Heart right ventricle (tissue), 16 donors: Measurements from ENCODE around the gene REXO1. TPM values are rescaled to one million over a fixed set of nuclear protein-coding genes. Genes with fewer than 3 reads are reported as not detected.
"Not testable (repeated sequence)": the region's sequence is repeated elsewhere in the genome, so short reads cannot be mapped to it uniquely, and the experiment has no call there.

Source experiments
- ATAC-seq, 8 donors: fragments of 200-7000 bp; cut with Tn5 transposase; one replicate each; pipeline ENCODE4 v1.9.1; 2020; ENCODE audit warnings: mild to moderate bottlenecking in 8 of 8, moderate library complexity in 8 of 8, moderate number of reproducible peaks in 1 of 8
- DNase-seq, 2 donors: peaks; one replicate each; pipeline ENCODE4 v3.0.0-alpha.2; 2020
- H3K27ac ChIP-seq, 10 donors: fragments of 200-600 bp; sonication (generic) in 2 of 10; one replicate each; pipeline versions ENCODE4 v1.5.0 to v1.8.0; 2020 to 2022; ENCODE audit warnings: mild to moderate bottlenecking in 3 of 10
- H3K27me3 ChIP-seq, 7 donors: fragments of 200-600 bp; one replicate each; pipeline ENCODE4 v1.8.0; 2021 to 2022; ENCODE audit warnings: mild to moderate bottlenecking in 2 of 7
- H3K36me3 ChIP-seq, 9 donors: fragments of 200-600 bp; sonication (generic) in 1 of 9; one replicate each; pipeline versions ENCODE4 v1.5.0 to v1.8.0; 2020 to 2022; ENCODE audit warnings: mild to moderate bottlenecking in 2 of 9
- H3K4me1 ChIP-seq, 9 donors: fragments of 200-600 bp; sonication (generic) in 1 of 9; one replicate each; pipeline versions ENCODE4 v1.5.0 to v1.8.0; 2020 to 2022; ENCODE audit warnings: mild to moderate bottlenecking in 4 of 9
- H3K4me3 ChIP-seq, 10 donors: fragments of 200-600 bp; sonication (generic) in 2 of 10; one replicate each; pipeline versions ENCODE4 v1.5.0 to v1.8.0; 2020 to 2022; ENCODE audit warnings: mild to moderate bottlenecking in 7 of 10, moderate library complexity in 2 of 10
- H3K9me3 ChIP-seq, 11 donors: fragments of 200-600 bp in 10 of 11; sonication (generic) in 2 of 11; one replicate each; pipeline versions ENCODE4 v1.5.0 to v1.8.0; 2013 to 2022; ENCODE audit warnings: mild to moderate bottlenecking in 2 of 11, control low read depth in 1 of 11, moderate library complexity in 1 of 11
- WGBS, 2 donors: extraction: QIAGEN DNeasy Blood & Tissue Kit; methylation state at CpG; one replicate each; pipeline ENCODE4 v1.1.7; 2013; ENCODE audit warnings: inconsistent platforms in 1 of 2; 5-methylcytosine and 5-hydroxymethylcytosine counted together
- intact Hi-C, 10 donors: fragments of 100-400 bp; cut with DNase I; formaldehyde crosslinking; loops; one replicate each; pipeline versions ENCODE4 v1.11.1 to v1.14.2; 2022
- polyA plus RNA-seq, 2 donors: library from polyadenylated mRNA; stranded (reverse); fragments of 200-250 nt; gene quantifications; one replicate each; pipeline ENCODE4 v1.2.3, GENCODE V29; 2013
- total RNA-seq, 10 donors: library from RNA; stranded (reverse); fragmentation: NEBNext Ultra II Directional in 3 of 10; extraction: Animal tissue kit (Norgen Biotek cat#: 25700) in 3 of 10; gene quantifications; one replicate each; pipeline versions ENCODE4 v1.2.1 to v1.2.4, GENCODE V29; 2021 to 2023
- TF ChIP-seq, protein P1 (sequence below), 9 donors: fragments of 200-600 bp; sonication (generic) in 2 of 9; IDR thresholded peaks; one replicate each; pipeline versions ENCODE4 v1.5.0 to v1.8.0; 2021 to 2022; ENCODE audit warnings: antibody characterized with exemption in 9 of 9, mild to moderate bottlenecking in 5 of 9, moderate library complexity in 1 of 9
- donor health status: Arrhythmogenic right ventricular cardiomyopathy.
- donor health status: ischemic (EF 13 %, LVEDD 7.1; RV severe dilation, severe dysfunction).
- donor health status: healthy with polysubstance abuse.
- donor health status: DM: no; HTN: yes; CAD: no.
- donor health status: DM: no; HTN: no; CAD: no.
- donor health status: ischemic (EF 25% LVEDD 6.9; RV normal size, moderate dysfunction).
- donor health status: ischemic (EF 25% LVEDD 5.7; RV mildly dilated, moderate dysfunction).
- donor health status: healthy.
- donor health status: DM: yes; HTN: yes; CAD: no.
- donor health status: Ischemic cardiomyopathy.
- donor health status: ischemic (EF 35%, LVEDD 5.7; RV mildly dilated, moderate dysfunction).
- donor health status: nonischemic (EF 11% LVEDD 7.7; RV severe dilation, severe dysfunction).
- donor health status: DM: yes; HTN: yes; CAD: no.
- donor health status: PGD.
- donor health status: ischemic (EF 29% LVEDD 5.4; RV normal size, mild dysfunction).
- donor health status: nonischemic (EF 23%, LVEDD 6.1; RV moderate dilation, normal function).

REXO1 gene
- total and polyA plus RNA-seq, 12 donors = 13.1 to 20.6 (median 16.5) TPM

DNA sequence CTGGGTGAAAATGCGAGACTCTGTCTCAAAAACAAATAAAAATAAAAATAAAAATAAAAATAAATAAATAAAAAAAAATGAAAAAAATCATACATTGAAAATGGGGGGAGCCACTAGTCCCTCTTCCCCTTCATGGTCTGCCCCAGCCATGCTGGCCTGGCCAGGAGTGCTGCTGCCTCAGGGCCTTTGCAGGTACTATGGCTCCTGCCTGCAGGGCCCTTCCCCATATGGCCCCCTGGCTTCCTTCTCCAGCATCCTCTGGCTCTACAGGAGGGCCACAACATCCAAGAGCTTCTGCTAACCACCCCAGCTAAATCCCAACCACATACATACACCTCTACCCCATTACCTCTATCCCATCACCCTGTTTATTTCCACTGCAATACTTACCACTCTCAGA lies 41.6 kb upstream of the REXO1 start:
- H3K9me3 ChIP-seq = no peaks in the 10 kb centered on the region
- TF ChIP-seq, protein P1, sequence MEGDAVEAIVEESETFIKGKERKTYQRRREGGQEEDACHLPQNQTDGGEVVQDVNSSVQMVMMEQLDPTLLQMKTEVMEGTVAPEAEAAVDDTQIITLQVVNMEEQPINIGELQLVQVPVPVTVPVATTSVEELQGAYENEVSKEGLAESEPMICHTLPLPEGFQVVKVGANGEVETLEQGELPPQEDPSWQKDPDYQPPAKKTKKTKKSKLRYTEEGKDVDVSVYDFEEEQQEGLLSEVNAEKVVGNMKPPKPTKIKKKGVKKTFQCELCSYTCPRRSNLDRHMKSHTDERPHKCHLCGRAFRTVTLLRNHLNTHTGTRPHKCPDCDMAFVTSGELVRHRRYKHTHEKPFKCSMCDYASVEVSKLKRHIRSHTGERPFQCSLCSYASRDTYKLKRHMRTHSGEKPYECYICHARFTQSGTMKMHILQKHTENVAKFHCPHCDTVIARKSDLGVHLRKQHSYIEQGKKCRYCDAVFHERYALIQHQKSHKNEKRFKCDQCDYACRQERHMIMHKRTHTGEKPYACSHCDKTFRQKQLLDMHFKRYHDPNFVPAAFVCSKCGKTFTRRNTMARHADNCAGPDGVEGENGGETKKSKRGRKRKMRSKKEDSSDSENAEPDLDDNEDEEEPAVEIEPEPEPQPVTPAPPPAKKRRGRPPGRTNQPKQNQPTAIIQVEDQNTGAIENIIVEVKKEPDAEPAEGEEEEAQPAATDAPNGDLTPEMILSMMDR (IDR thresholded peaks at IDR 0.05) = no peak
- H3K27me3 ChIP-seq = no peaks in the 10 kb centered on the region
- no peak overlapping the region for H3K27ac ChIP-seq
- intact Hi-C loops = no loop called here
- no peaks in the 10 kb centered on the region for H3K36me3 ChIP-seq
- H3K4me1 ChIP-seq = peaks cover 0 to 26% (median 11%) of the 10 kb centered on the region in 9 donors
- H3K4me3 ChIP-seq = no peak overlapping the region
- no peak for DNase-seq
- WGBS, 2 donors = 97 to 100% methylated on average over 1 of the region's 1 CpG
- ATAC-seq = no peak

DNA sequence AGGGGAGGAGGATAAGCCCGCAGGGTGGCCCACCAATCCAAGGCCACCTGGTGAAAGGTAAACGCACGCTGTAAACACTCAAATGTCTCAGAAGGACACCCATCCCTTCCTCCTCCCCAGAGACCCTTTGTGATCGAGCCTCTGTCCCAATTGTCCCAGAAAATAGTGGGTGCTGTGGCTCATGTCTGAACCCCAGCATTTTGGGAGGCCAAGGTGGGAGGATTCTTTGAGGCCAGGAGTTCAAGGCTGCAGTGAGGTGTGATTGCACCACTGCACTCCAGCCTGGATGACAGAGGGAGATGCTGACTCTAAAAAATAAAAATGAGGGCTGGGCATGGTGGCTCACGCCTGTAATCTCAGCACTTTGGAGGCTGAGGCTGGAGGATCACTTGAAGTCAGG lies 40.1 kb upstream of the REXO1 start:
- no peak for ATAC-seq
- WGBS, 2 donors = 88 to 90% methylated on average over 5 of the region's 5 CpGs
- intact Hi-C loops = no loop called here

DNA sequence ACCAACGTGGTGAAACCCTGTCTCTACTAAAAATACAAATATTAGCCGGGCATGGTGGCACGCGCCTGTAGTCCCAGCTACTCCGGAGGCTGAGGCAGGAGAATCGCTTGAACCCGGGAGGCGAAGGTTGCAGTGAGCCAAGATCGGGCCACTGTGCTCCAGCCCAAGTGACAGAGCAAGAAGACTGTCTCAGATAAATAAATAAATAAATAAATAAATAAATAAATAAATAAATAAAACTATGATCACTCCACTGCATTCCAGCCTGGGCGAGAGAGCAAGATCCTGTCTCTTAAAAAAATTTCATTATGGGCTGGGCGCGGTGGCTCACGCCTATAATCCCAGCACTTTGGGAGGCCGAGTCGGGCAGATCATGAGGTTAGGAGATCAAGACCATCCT lies 38.1 kb upstream of the REXO1 start:
- H3K9me3 ChIP-seq, intact Hi-C loops, ATAC-seq, DNase-seq, H3K27me3 ChIP-seq, H3K36me3 ChIP-seq, H3K4me3 ChIP-seq: not testable (repeated sequence)
- WGBS, 2 donors = 95% methylated on average over 15 of the region's 15 CpGs
- Histone ChIP-seq H3K27ac (peak overlapping the region in 4 of 10 donors; percentile 38 to 97 (median 68)), H3K4me1 (peaks cover 20 to 54% (median 40%) of the 10 kb centered on the region in 9 donors)

More for the DNA sequence above, 40.1 kb upstream of the REXO1 start:
- H3K27ac ChIP-seq = no peak overlapping the region
- H3K4me3 ChIP-seq = no peak overlapping the region
- peaks cover 9 to 35% (median 22%) of the 10 kb centered on the region in 9 donors for H3K4me1 ChIP-seq
- H3K27me3 ChIP-seq = no peaks in the 10 kb centered on the region
- TF ChIP-seq, protein P1 (IDR thresholded peaks at IDR 0.05) = no peak
- no peaks in the 10 kb centered on the region for H3K9me3 ChIP-seq
- DNase-seq = no peak
- H3K36me3 ChIP-seq = no peaks in the 10 kb centered on the region

DNA sequence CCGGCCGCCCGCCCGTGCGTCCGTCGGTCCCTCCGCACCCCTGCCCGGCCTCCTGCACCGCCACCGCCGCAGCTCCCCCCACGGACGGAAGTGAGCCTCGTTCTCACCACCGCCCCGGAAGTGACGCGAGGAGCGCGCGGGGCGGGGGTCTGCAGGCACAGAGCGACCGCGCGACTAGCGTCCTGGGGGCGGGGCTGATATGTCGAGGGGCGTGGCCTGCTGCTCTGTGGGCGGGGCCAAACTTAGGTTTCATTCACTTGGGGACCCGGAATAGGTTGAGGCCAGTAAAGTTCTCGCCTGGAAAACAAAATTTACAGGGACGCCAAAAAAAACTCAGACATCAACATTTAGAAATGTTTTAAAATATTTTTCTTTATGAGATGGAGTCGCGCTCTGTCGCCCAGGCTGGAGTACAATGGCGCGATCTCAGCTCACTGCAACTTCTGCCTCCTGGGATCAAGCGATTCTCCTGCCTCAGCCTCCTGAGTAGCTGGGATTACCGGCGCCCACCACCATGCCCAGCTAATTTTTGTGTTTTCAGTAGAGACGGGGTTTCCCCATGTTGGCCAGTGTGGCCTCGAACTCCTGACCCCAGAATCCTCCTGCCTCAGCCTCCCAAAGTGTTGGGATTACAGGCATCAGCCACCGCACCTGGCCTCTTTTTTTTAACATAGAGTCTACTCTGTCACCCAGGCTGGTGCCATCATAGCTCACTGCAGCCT lies 37.3 kb upstream of the REXO1 start, which contains the start of gene ABHD17A:
Gene ABHD17A, minus strand, starts transcription at position 99 of the 722 bp plus-strand sequence. CDS start 3,930 bp downstream, outside the sequence.
- peaks cover 24 to 59% (median 46%) of the 10 kb centered on the region in 9 donors for H3K4me1 ChIP-seq
- H3K27ac ChIP-seq = peak within 1 kb of the TSS; percentile 89 to 99 (median 96)
- ATAC-seq (peak; percentile 89 to 96 (median 94)), DNase-seq (peak; percentile 94 to 95)
- H3K9me3 ChIP-seq, H3K27me3 ChIP-seq, intact Hi-C loops: not testable (repeated sequence)
- 25 to 28% methylated on average over 35 to 37 of the region's 46 CpGs for WGBS, 2 donors
- peaks cover 0 to 12% (median 0%) of the 10 kb centered on the region in 9 donors for H3K36me3 ChIP-seq
- peak within 1 kb of the TSS; percentile 87 to 100 (median 96) for H3K4me3 ChIP-seq

DNA sequence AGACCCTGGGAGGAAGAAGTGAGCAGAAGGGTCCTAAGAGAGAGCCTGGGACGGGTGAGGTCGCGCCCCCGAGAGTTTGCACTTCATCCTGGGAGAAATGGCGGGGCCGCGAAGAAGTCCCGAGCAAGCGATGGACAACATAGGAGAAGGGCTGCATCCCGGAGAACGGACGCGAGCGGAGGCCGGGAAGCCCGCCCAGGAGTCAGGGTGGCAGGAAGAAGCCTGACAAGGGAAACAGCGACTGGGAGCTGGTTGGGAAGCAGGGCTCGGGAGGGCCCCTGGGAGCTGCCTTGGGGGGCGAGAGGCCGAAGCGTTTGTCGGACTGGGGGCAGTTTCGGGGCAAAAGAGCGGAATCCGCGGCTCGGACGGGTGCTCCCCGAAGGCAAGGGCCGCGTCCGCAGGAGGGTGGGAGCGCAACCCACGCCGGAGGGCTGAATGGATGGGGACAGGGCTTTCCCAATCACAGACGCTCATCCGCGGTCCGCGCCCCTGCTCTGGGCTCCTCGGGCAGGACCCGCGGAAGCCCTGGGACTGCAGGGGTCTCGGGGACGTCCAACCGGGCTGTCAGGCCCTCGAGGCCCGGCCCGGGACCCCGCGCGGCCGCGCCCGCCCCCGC lies 36.5 kb upstream of the REXO1 start:
- ATAC-seq (peak in 2 of 8 donors; percentile 4 to 10), DNase-seq (no peak)
- Histone ChIP-seq H3K36me3 (peaks cover 0 to 19% (median 0%) of the 10 kb centered on the region in 9 donors), H3K4me3 (peak overlapping the region; percentile 87 to 100 (median 96)), H3K27ac (peak overlapping the region; percentile 89 to 99 (median 96)), H3K9me3 (no peaks in the 10 kb centered on the region), H3K4me1 (peaks cover 27 to 66% (median 53%) of the 10 kb centered on the region in 9 donors), H3K27me3 (no peaks in the 10 kb centered on the region)
- 0 to 1% methylated on average over 55 to 56 of the region's 56 CpGs for WGBS, 2 donors
- TF ChIP-seq, protein P1 (IDR thresholded peaks at IDR 0.05) = no peak
- intact Hi-C loops = no loop called here
